EH (cell line): Measurements from ENCODE around the gene PLSCR4.

Source experiments
- DNase-seq: peaks from one replicate; pipeline ENCODE4 v3.0.0-alpha.2; 2015; ENCODE audit warnings: low read depth

Gene PLSCR4

GRCh38 chr3:146160964-146161662, 89.8 kb downstream of the PLSCR4 start, which contains the start of gene PLOD2:
TSS of gene PLOD2 (minus strand) at chr3:146161184. CDS start at chr3:146160989, 195 bp downstream.
- DNase-seq: peak; percentile 95

GRCh38 chr3:146160321-146160963, 90.5 kb downstream of the PLSCR4 start:
- peak; percentile 85 for DNase-seq

- DNase-seq: no peak
These were observed 91.1 kb downstream of the PLSCR4 start for GRCh38 chr3:146159616-146160320.

- peak; percentile 64 for DNase-seq
These were observed 91.9 kb downstream of the PLSCR4 start for GRCh38 chr3:146159037-146159436.

- DNase-seq: no peak
These were observed 93.4 kb downstream of the PLSCR4 start for GRCh38 chr3:146157325-146158060.

- DNase-seq: no peak
These were observed 94.1 kb downstream of the PLSCR4 start for GRCh38 chr3:146156666-146157314.

- DNase-seq: no peak
These were observed 94.8 kb downstream of the PLSCR4 start for GRCh38 chr3:146156095-146156494.

GRCh38 chr3:146154995-146155394, 95.9 kb downstream of the PLSCR4 start:
- no peak for DNase-seq

GRCh38 chr3:146154316-146154715, 96.6 kb downstream of the PLSCR4 start:
- DNase-seq: no peak

GRCh38 chr3:146153429-146153828, 97.5 kb downstream of the PLSCR4 start:
- DNase-seq: no peak

- DNase-seq: no peak
These were observed 98.1 kb downstream of the PLSCR4 start for GRCh38 chr3:146152834-146153233.

- no peak for DNase-seq
These were observed 102.4 kb downstream of the PLSCR4 start for GRCh38 chr3:146148468-146148931.

- DNase-seq: no peak
These were observed 105.3 kb downstream of the PLSCR4 start for GRCh38 chr3:146145642-146146041.

GRCh38 chr3:146142757-146143156, 108.1 kb downstream of the PLSCR4 start:
- peak; percentile 65 for DNase-seq
